Measurements from ENCODE around the gene BTNL8.

GRCh38 chr5:180935203-180935602 is 36.2 kb downstream of the BTNL8 start:
- no peak for TF ChIP-seq POLR2A (IDR thresholded peaks at IDR 0.05)
- TF ChIP-seq CTCF (IDR thresholded peaks at IDR 0.05): no peak
